IPS-15b (cell line): Measurements from ENCODE around the gene NCMAP.

Experiments
- H3K27me3 ChIP-seq: one replicate; pipeline ENCODE4 v1.6.1; 2013; ENCODE audit warnings: low read length; ENCODE audit not compliant: control insufficient read depth, insufficient read depth
- H3K36me3 ChIP-seq: one replicate; pipeline ENCODE4 v1.6.1; 2013; ENCODE audit warnings: low read length; ENCODE audit not compliant: control insufficient read depth, insufficient read depth
- H3K4me1 ChIP-seq: one replicate; pipeline ENCODE4 v1.6.1; 2013; ENCODE audit warnings: mild to moderate bottlenecking, low read length; ENCODE audit not compliant: control insufficient read depth, insufficient read depth
- H3K4me3 ChIP-seq: one replicate; pipeline ENCODE4 v1.5.1; 2013; ENCODE audit warnings: low read depth, low read length
- H3K9ac ChIP-seq: one replicate; pipeline ENCODE4 v1.6.1; 2013; ENCODE audit warnings: low read depth, mild to moderate bottlenecking, low read length
- H3K9me3 ChIP-seq: one replicate; pipeline ENCODE4 v1.6.1; 2013; ENCODE audit warnings: mild to moderate bottlenecking, low read length; ENCODE audit not compliant: control insufficient read depth, insufficient read depth

The NCMAP gene

DNA sequence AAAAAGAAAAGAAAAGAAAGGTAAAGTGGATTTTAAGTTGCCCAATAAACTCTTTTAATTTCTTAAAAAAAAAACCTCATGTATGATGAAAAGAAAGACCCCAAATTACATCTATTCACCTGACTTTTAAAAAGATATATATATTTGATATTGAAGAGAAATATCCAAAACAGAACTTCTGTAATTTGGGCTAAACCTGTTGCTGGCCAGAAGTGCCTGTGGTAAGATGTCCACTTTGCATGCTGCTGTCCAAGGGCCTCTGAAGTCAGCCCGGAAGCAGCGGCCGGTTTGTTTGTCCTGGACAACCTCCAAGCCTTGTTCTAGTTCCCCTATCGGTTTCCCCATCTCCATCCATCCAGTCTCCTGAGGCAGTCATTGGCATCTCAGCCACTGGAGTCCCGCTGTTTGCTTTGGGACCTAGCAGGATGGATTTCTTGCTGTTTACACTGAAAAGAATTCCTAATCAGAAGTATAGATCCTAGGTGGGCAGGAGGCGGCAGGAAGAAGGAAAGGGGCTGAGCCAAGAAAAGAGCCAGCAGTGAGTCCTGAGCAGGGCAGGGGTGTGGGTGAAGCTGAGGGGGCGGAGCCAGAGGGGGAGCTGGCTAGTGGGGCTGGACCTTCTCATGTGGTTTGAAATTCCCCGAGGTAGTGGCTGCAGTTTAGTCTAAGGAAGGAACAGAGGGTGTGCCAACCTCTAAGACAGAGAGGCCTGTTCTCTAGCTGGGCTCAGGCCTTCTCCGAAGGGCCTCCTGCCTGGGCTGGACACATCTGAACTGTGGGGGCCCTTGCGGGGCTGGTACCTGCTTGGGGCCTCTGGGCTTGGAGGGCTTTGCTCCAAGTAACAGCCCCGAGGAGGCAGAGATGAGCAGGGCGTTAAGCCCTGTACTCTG, 3.3 kb downstream of the NCMAP start:
- H3K4me1 ChIP-seq = peaks cover 8% of the 10 kb centered on the region
- peaks cover 25% of the 10 kb centered on the region for H3K27me3 ChIP-seq
- H3K9ac ChIP-seq = no peak overlapping the region
- H3K9me3 ChIP-seq = no peaks in the 10 kb centered on the region
- no peaks in the 10 kb centered on the region for H3K36me3 ChIP-seq
- no peak overlapping the region for H3K4me3 ChIP-seq

DNA sequence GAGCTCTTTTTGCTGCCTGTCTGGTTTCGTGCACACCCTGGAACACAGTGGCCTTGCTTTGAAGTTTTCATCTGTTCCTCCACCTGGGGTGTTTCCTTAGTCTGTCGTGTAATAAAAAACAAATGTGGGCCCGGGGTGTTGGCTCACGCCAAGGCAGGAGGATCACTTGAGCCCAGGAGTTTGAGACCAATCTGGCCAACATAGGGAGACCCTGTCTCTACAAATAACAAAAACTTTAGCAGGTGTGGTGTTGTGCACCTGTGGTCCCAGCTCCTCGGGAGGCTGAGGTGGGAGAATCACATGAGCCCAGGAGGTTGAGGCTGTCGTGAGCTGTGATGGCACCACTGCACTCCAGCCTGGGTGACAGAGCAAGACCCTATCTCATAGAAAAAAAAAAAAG, 4.5 kb downstream of the NCMAP start:
- H3K4me1 ChIP-seq = peaks cover 8% of the 10 kb centered on the region
- no peak overlapping the region for H3K4me3 ChIP-seq
- H3K9ac ChIP-seq = no peak overlapping the region
- H3K36me3 ChIP-seq = no peaks in the 10 kb centered on the region
- H3K27me3 ChIP-seq = peaks cover 15% of the 10 kb centered on the region
- H3K9me3 ChIP-seq = no peaks in the 10 kb centered on the region

GRCh38 chr1:24562625-24563024, 6.7 kb downstream of the NCMAP start:
- H3K9ac ChIP-seq = no peak overlapping the region
- no peaks in the 10 kb centered on the region for H3K36me3 ChIP-seq
- no peaks in the 10 kb centered on the region for H3K9me3 ChIP-seq
- no peak overlapping the region for H3K4me3 ChIP-seq
- no peaks in the 10 kb centered on the region for H3K27me3 ChIP-seq
- H3K4me1 ChIP-seq = peaks cover 11% of the 10 kb centered on the region

DNA sequence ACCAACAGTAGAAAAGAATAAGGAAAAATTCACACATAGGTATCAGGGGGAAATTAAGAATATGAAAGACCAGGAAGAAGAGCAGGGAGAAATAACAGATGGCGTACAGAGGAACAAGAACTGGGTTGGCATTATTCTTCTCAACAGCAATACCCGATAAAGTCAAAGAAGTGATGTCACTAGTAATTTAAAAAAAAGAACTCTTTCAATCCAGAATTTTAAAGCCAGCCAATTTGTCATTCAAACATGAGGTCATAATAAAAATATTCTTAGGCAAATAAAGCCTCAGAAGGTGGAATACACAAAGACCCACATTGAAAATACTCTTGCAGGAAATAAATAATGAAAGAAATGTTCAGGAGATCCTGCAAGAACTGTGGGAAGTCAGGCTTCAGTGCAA, 8.8 kb downstream of the NCMAP start:
- Histone ChIP-seq H3K27me3 (no peaks in the 10 kb centered on the region), H3K36me3 (no peaks in the 10 kb centered on the region), H3K4me3 (no peak overlapping the region), H3K9me3 (no peaks in the 10 kb centered on the region), H3K4me1 (peaks cover 9% of the 10 kb centered on the region), H3K9ac (no peak overlapping the region)

DNA sequence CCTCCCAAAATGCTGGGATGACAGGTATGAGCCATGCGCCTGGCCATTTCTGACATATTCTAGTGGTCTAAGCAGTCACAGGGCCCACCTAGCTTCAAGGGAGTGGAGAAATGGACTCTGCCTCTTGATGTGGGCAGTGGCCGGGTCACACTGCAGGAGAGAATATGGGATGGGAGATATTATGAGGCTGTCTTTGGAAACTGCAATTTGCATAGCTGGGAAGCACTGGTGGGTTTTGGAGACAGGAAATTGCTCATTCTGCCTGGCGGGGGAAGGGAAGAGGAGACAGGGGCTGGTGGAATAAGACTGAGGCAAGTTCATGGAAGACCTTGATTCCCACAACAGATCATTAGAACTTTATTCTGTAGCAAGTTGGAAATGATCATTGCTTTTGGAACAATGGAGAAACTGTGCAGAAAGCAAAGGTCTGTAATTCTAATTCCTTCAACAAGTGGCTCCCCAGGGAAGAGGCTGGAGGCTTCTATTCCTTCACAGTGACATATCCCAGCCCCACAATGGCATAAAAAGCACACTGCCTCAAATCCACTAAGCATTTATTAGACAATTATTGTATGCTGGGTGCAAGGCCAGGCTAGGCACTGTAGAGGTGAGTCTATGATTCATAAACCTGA, 10.5 kb downstream of the NCMAP start:
- H3K4me1 ChIP-seq = peaks cover 9% of the 10 kb centered on the region
- no peak overlapping the region for H3K4me3 ChIP-seq
- no peaks in the 10 kb centered on the region for H3K9me3 ChIP-seq
- H3K36me3 ChIP-seq = no peaks in the 10 kb centered on the region
- no peaks in the 10 kb centered on the region for H3K27me3 ChIP-seq
- H3K9ac ChIP-seq = no peak overlapping the region

GRCh38 chr1:24567792-24568388, 12.0 kb downstream of the NCMAP start:
- H3K9me3 ChIP-seq = no peaks in the 10 kb centered on the region
- H3K36me3 ChIP-seq = no peaks in the 10 kb centered on the region
- no peak overlapping the region for H3K9ac ChIP-seq
- H3K4me3 ChIP-seq = no peak overlapping the region
- H3K4me1 ChIP-seq = peaks cover 4% of the 10 kb centered on the region
- H3K27me3 ChIP-seq = no peaks in the 10 kb centered on the region

- Histone ChIP-seq H3K36me3 (no peaks in the 10 kb centered on the region), H3K27me3 (no peaks in the 10 kb centered on the region), H3K4me1 (peaks cover 3% of the 10 kb centered on the region)
Observed at GRCh38 chr1:24568475-24568874, 12.6 kb downstream of the NCMAP start.

DNA sequence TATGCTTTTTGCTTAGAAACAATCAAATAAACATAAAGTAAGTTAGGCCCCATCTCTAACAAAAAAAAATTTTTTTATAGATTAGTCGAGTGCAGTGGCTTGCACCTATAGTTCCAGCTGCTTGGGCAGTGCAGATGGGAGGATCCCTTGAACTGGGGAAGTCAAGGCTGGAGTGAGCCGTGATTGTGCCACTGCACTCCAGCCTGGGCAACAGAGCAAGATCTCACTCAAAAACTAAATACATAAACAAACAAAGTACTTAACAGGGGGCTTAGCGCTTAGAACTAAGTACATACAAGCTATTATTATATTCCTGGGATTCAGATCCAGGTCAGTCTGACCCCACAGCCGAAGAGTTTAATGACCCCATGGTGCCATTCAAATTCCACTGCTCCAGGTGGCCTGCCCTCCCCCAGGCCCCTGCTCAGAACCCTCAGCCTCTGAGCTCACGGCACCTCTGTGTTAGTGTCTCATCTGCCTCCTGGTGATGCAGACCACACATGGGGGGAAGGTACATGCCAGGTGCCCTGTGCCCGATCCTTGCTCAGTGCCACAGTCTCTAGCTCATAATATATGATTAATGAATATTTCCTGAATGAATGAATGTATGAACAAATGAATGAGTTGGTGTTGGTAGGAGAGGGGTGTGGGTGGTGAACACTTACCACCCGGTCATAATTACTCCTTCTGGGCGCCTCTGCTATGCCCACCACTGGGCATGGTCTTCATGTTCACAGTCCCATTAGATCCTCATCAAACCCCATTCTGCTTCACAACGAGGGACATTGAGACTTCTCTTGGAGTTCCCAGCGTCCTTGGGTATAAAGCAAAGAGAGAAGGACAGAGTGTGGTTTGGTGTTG, 14.6 kb downstream of the NCMAP start:
- H3K27me3 ChIP-seq = no peaks in the 10 kb centered on the region
- no peak overlapping the region for H3K9ac ChIP-seq
- H3K36me3 ChIP-seq = no peaks in the 10 kb centered on the region
- H3K4me3 ChIP-seq = no peak overlapping the region
- H3K9me3 ChIP-seq = no peaks in the 10 kb centered on the region
- peaks cover 3% of the 10 kb centered on the region for H3K4me1 ChIP-seq

More at GRCh38 chr1:24568475-24568874, 12.6 kb downstream of the NCMAP start:
- Histone ChIP-seq H3K9me3 (no peaks in the 10 kb centered on the region), H3K9ac (no peak overlapping the region), H3K4me3 (no peak overlapping the region)

DNA sequence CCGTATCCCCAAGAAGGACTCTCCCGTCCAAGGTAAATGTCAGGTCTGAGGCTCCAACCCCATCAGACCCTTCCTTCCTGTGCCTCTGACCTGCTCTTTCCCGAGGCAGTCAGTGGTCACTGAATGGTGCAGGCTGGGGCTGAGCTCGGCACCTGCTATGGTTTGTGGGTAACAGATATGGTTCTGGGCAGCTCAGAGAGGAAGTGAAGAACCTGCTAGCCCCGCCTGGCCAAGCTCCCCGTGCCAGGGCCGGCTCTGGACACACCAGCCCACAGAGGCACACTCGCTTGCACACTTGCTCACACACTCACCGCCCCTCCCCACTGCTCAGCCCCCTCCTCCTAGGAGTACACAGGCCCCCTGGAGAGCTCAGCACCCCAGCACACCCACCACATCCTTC, 16.4 kb downstream of the NCMAP start:
- Histone ChIP-seq H3K36me3 (no peaks in the 10 kb centered on the region), H3K9ac (no peak overlapping the region), H3K4me3 (no peak overlapping the region), H3K4me1 (no peaks in the 10 kb centered on the region), H3K9me3 (no peaks in the 10 kb centered on the region), H3K27me3 (no peaks in the 10 kb centered on the region)

DNA sequence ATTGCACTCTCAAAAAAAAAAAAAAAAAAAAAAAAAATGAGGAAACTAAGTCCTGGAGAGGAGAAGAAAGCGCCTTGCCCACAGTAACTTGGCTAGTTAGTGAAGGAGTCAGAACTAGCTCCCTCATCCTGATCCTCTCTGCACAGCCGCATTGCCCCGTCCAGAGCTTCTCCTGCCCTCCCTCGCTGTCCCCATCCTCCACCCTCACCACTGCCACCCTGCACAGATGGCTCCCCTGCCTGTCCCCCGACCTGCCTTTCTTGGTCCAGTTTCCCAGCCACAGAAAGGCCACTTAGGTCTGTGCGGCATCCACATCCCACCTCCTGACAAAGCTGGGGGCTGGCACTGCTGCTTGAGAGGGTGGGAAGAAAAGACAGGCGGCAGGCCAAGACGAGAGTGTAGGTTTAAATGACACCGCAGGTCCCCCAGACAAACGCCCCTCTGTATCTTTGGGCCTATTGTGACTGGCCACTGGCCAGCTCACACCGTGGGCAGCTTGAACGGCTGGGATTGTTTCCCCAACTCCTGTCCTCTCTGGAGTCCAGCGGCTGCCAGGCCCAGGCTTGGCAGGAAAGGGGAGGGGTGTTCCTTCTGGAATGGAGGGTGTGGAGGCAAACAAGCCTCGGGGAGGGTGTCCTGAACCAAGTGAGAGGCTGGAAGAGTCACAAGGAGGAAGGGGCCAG, 20.2 kb downstream of the NCMAP start:
- no peak overlapping the region for H3K4me3 ChIP-seq
- H3K4me1 ChIP-seq = no peaks in the 10 kb centered on the region
- no peaks in the 10 kb centered on the region for H3K36me3 ChIP-seq
- no peaks in the 10 kb centered on the region for H3K9me3 ChIP-seq
- no peak overlapping the region for H3K9ac ChIP-seq
- no peaks in the 10 kb centered on the region for H3K27me3 ChIP-seq

- Histone ChIP-seq H3K36me3 (no peaks in the 10 kb centered on the region), H3K27me3 (no peaks in the 10 kb centered on the region), H3K9me3 (no peaks in the 10 kb centered on the region), H3K9ac (no peak overlapping the region), H3K4me3 (no peak overlapping the region), H3K4me1 (no peaks in the 10 kb centered on the region)
Observed at GRCh38 chr1:24578846-24579245, 23.0 kb downstream of the NCMAP start.
